DMS 273 (cell line): Measurements from ENCODE around the gene CALCOCO1.

Source experiments
- DNase-seq: peaks from one replicate; lab custom pipeline; 2025; ENCODE audit not compliant: unreplicated experiment; lab: John Stamatoyannopoulos, UW

The CALCOCO1 gene

GRCh38 chr12:53667080-53667479 lies 60.2 kb downstream of the CALCOCO1 start:
- DNase-seq, result no peak

DNA sequence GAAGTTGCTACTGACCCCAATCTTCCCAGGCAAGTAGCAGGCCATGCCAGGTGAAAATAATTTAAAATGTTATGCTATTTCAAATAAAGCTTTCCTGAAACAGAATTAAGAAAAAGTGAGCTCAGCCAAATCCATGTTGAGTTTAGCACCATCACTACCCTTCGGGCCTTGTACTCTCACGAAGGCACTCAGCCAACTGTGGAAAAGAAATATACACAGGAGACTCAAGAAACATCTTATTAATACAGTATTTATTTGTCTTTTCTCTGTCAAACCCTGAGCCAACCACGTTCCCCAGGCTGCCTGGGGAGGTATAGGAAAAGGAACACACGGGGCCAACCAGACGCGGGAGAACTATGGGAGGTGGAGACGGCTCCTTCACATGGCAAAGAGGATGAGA lies 62.3 kb downstream of the CALCOCO1 start:
- no peak for DNase-seq

DNA sequence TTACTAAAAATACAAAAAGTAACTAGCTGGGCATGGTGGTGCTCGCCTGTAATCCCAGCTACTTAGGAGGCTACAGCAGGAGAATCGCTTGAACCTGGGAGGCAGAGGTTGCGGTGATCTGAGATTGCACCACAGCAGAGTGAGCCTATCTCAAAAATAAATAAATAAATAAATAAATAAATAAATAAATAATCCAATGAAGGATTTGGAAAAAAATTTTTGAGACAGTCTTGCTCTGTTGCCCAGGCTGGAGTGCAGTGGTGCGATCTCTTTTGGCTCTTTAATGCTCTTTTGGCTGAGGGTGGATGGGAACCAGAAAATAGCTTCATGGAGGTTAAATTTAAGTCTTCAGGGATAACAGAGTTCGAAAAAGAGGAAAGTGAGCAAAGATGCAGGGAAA lies 63.1 kb downstream of the CALCOCO1 start:
- DNase-seq, result no peak

DNA sequence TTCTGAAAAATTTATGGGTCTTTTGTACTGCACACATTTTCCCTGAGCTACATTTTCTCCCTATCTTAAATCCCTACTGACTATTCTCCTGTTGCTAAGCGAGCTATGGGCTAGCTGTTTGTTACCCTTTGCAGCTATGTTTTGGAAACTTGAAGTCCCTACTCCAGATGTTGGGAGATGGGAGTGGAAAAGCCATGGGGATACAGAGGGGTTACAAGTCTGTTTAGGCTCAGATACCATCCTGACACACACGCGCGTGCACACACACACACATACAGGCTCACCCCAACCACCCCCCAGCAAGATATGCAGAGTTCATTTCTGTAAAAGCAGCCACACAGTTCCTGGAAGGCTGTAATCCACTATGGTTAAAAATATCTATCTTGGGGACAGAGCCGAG lies 67.2 kb downstream of the CALCOCO1 start:
- DNase-seq, result peak; percentile 31

GRCh38 chr12:53659571-53659981 lies 67.7 kb downstream of the CALCOCO1 start:
- peak; percentile 31 for DNase-seq

DNA sequence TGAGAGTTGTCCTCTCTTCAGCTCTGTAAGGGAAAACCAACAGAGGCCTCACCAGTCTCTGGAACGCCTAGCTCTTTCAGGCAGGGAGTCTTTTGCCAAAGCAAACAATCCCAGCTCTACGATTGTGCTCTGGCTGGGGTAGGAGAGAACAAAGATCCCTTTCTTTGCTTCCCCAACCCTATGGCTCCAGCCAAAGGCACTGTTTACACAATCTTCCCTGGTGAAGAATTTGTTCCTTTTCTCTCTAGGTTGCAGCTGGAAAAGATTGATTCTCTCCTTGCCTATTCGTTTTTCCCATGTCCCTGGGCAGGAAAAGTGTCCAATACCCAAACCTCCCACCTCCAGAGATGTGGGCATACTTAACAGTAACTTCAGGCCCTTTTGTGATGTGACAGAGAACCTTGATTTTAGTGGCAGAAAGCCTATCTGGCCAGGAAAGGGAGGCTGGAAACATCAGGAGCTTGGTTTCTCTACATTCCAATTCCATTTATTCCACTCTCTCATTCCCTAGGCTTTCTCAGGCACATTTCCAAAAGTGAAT lies 68.2 kb downstream of the CALCOCO1 start:
- DNase-seq, result peak; percentile 52
